ENCODE measurements around the gene STIM2. TPM values are rescaled to one million over a fixed set of nuclear protein-coding genes. Genes with fewer than 3 reads are reported as not detected.

STIM2 gene
- total RNA-seq, 1 donor from 2014 or later, result 25.8 TPM

- Histone ChIP-seq H3K79me2 (ENCODE audit: low read depth) (peaks cover 7% of the 10 kb centered on the region), H3K36me3 (no peaks in the 10 kb centered on the region), H4K20me1 (ENCODE audit: low read depth) (no peaks in the 10 kb centered on the region), H3K9ac (no peak overlapping the region), H3K27ac (no peak overlapping the region), H3K27me3 (no peaks in the 10 kb centered on the region), H3K4me3 (no peak overlapping the region), H2AFZ (replicated peaks) (no peak overlapping the region), H3K4me2 (no peak overlapping the region), H3K9me3 (ENCODE audit: low read depth) (no peaks in the 10 kb centered on the region), H3K4me1 (peaks cover 11% of the 10 kb centered on the region), H3F3A (ENCODE audit: low read depth) (no peaks in the 10 kb centered on the region)
- Mint-ChIP-seq H3K36me3 (no peaks in the 10 kb centered on the region), H3K9me3 (peaks cover 2% of the 10 kb centered on the region), H3K27me3 (ENCODE audit: insufficient read depth, low read depth) (no peaks in the 10 kb centered on the region), H3K4me3 (no peak overlapping the region), H3K4me1 (peaks cover 4% of the 10 kb centered on the region), H3K27ac (no peak overlapping the region)
- no peak for DNase-seq (ENCODE audit: low spot score)
- no peak for TF ChIP-seq EZH2 (IDR thresholded peaks at IDR 0.05)
- no peak for TF ChIP-seq CTCF (IDR thresholded peaks at IDR 0.05)
Observed at GRCh38 chr4:26931966-26932365, 71.3 kb downstream of the STIM2 start.

- peaks cover 12% of the 10 kb centered on the region for H3K79me2 ChIP-seq (ENCODE audit: low read depth)
- no peaks in the 10 kb centered on the region for H3F3A ChIP-seq (ENCODE audit: low read depth)
- no peak overlapping the region for H2AFZ ChIP-seq (replicated peaks)
- Mint-ChIP-seq H3K4me3 (no peak overlapping the region), H3K4me1 (peaks cover 4% of the 10 kb centered on the region), H3K9me3 (peaks cover 2% of the 10 kb centered on the region), H3K36me3 (no peaks in the 10 kb centered on the region), H3K27ac (no peak overlapping the region), H3K27me3 (ENCODE audit: insufficient read depth, low read depth) (no peaks in the 10 kb centered on the region)
- no peak overlapping the region for H3K27ac ChIP-seq
- no peak for DNase-seq (ENCODE audit: low spot score)
- no peaks in the 10 kb centered on the region for H3K36me3 ChIP-seq
- no peaks in the 10 kb centered on the region for H3K27me3 ChIP-seq
- TF ChIP-seq EZH2phosphoT487 (IDR thresholded peaks at IDR 0.05) (no peak), EZH2 (IDR thresholded peaks at IDR 0.05) (no peak), CTCF (IDR thresholded peaks at IDR 0.05) (no peak)
- no peaks in the 10 kb centered on the region for H3K9me3 ChIP-seq (ENCODE audit: low read depth)
- no peak overlapping the region for H3K9ac ChIP-seq
- peaks cover 11% of the 10 kb centered on the region for H3K4me1 ChIP-seq
- no peak overlapping the region for H3K4me3 ChIP-seq
- no peak overlapping the region for H3K4me2 ChIP-seq
- no peaks in the 10 kb centered on the region for H4K20me1 ChIP-seq (ENCODE audit: low read depth)
Observed at GRCh38 chr4:26935397-26935796, 74.8 kb downstream of the STIM2 start.

- Mint-ChIP-seq H3K9me3 (peaks cover 2% of the 10 kb centered on the region), H3K4me1 (no peaks in the 10 kb centered on the region), H3K4me3 (no peak overlapping the region), H3K27me3 (ENCODE audit: insufficient read depth, low read depth) (no peaks in the 10 kb centered on the region), H3K36me3 (peaks cover 3% of the 10 kb centered on the region), H3K27ac (no peak overlapping the region)
- Histone ChIP-seq H2AFZ (replicated peaks) (no peak overlapping the region), H3K9me3 (ENCODE audit: low read depth) (no peaks in the 10 kb centered on the region), H3F3A (ENCODE audit: low read depth) (no peaks in the 10 kb centered on the region), H3K4me3 (no peak overlapping the region), H3K27me3 (no peaks in the 10 kb centered on the region), H3K9ac (no peak overlapping the region), H4K20me1 (ENCODE audit: low read depth) (no peaks in the 10 kb centered on the region), H3K36me3 (no peaks in the 10 kb centered on the region), H3K4me2 (no peak overlapping the region), H3K27ac (no peak overlapping the region), H3K79me2 (ENCODE audit: low read depth) (peaks cover 12% of the 10 kb centered on the region), H3K4me1 (peaks cover 2% of the 10 kb centered on the region)
- DNase-seq (ENCODE audit: low spot score), result no peak
- TF ChIP-seq CTCF (IDR thresholded peaks at IDR 0.05) (no peak), EZH2phosphoT487 (IDR thresholded peaks at IDR 0.05) (no peak), EZH2 (IDR thresholded peaks at IDR 0.05) (no peak)
Observed at GRCh38 chr4:26936284-26937065, 75.8 kb downstream of the STIM2 start.

Data from neural progenitor cell (in vitro differentiated cells).